Cerebellar cortex (tissue), 1 donor: ENCODE data around the gene ABCA5.

Experiments
- DNase-seq: peaks from one replicate; pipeline ENCODE4 v3.0.0-alpha.2; 2015; ENCODE audit warnings: low spot score

The ABCA5 gene, protein sequence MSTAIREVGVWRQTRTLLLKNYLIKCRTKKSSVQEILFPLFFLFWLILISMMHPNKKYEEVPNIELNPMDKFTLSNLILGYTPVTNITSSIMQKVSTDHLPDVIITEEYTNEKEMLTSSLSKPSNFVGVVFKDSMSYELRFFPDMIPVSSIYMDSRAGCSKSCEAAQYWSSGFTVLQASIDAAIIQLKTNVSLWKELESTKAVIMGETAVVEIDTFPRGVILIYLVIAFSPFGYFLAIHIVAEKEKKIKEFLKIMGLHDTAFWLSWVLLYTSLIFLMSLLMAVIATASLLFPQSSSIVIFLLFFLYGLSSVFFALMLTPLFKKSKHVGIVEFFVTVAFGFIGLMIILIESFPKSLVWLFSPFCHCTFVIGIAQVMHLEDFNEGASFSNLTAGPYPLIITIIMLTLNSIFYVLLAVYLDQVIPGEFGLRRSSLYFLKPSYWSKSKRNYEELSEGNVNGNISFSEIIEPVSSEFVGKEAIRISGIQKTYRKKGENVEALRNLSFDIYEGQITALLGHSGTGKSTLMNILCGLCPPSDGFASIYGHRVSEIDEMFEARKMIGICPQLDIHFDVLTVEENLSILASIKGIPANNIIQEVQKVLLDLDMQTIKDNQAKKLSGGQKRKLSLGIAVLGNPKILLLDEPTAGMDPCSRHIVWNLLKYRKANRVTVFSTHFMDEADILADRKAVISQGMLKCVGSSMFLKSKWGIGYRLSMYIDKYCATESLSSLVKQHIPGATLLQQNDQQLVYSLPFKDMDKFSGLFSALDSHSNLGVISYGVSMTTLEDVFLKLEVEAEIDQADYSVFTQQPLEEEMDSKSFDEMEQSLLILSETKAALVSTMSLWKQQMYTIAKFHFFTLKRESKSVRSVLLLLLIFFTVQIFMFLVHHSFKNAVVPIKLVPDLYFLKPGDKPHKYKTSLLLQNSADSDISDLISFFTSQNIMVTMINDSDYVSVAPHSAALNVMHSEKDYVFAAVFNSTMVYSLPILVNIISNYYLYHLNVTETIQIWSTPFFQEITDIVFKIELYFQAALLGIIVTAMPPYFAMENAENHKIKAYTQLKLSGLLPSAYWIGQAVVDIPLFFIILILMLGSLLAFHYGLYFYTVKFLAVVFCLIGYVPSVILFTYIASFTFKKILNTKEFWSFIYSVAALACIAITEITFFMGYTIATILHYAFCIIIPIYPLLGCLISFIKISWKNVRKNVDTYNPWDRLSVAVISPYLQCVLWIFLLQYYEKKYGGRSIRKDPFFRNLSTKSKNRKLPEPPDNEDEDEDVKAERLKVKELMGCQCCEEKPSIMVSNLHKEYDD (N-terminal part only)

DNA sequence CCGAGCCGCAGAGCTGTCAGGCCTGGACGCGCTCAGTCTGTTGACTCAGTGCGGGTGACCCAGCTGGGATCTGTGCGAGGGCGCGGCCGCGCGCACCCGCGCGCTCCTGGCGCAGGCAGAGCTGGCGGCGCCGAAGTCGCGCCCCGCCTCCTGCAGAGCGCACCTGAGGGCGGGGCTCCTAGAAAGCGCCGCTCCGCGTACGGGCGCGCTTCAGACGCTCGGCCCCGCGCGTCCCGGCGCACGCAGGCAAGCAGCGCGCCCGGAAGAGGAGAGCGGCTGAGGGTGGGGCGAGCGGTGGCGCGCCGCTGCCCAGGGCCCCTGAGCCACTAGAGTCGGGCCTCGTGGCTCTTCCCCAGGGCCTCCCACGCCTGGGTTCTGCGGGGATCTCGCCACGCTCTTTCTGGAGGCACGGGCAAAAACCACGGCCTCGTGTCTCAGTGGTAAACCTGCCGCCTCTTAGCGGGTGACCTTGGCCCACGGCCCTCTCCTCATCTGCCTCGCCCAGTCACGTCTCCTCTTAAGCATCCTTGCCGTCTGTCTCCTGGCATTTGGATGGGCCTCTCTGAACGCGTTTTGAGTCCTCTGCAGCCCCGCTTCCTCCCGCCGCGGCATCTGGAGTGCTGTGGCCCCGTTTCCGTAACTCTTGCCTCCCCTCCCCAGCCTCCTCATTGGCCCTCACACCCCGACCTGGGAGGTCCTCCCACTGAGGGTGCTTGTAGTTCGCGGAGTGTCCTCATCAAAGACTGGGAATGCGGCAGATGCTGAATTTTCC lies at the start of gene ABCA5:
TSS of gene ABCA5 (minus strand) at position 74 of the 772 bp plus-strand sequence. CDS start 12,718 bp downstream, outside the sequence.
- peak; percentile 90 for DNase-seq

DNA sequence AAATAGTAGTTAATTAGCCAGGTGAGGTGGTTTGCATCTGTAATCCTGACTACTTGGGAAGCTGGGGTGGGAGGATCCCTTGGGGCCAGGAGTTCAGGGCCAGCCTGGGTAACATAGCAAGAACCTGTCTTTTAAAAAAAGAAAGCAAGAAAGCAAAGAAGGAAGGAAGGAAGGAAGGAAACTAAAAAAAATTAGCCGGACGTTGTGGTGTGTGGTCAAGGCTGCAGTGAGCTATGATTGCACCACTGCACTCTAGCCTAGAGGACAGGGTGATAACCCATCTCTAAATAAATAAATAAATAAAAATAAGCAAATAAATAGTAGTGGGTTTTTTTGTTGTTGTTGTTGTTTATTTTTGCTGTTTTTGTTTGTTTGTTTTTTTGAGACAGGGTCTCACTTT lies 48.3 kb upstream of the ABCA5 start:
- DNase-seq, result no peak

DNA sequence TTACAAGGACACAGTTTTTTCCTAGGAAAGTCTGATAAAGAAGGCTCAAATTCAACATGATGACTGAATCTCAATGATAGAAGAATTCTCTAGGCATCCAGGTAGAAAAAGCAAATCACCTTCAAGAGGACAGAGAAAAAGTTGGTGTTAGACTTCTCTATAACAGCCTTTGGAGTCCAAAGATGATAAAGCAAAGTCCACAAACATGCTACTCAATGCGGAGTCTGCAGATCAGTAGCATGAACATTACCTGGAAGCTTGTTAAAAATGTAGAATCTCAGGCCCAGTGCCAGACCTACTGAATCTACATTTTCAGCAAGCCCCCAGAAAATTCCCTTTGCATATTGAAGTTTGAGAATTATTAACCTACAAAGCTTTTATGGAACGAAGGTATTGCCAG lies 46.1 kb upstream of the ABCA5 start:
- DNase-seq, result no peak

DNA sequence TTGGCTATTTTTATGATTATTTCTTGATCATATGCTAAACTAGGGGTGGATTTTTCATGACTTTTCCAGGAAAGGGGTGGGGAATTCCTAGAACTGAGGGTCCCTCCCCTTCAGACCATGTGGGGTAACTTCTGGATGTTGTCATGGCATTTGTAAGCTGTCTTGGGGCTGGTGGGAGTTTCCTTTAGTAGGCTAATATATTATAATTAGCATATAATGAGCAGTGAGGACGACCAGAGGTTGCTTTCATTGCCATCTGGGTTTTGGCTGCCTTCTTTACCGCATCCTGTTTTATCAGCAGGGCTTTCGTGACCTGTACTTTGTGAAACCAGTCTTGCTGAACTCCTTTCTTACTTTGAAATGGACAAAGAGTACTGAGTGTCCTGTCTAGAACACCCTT lies 40.4 kb upstream of the ABCA5 start:
- DNase-seq, result no peak

DNA sequence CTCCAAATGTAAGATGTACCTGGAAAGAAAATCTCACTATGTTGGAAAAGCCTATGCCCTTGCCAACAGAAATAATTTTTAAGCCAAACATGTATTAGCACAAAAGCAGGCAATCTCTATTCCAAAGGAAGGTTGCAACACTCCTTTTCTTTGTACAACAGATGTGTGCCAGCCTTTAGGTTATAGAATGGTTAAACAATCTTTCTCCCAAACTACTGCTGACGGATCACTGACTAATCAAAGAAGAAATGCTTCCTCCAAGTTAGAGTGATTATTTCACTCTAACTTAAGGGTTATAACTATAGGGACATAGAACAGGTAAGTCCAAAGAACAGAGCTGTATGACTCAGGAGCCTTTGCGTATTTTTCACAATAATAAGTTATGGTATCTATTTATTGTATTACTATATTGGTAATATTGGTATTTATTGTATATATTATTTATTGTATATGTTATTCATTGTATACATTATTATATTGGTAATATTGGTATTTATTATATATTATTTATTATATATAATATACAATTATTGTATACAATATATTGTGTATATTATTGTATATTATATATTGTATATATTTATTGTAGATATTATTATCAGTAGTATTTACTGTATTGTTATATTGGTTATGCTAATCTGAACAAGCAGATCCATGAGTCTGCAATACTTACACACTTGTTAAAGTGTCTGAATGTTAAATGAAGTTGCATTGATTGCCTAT lies 36.7 kb upstream of the ABCA5 start:
- DNase-seq, result no peak

DNA sequence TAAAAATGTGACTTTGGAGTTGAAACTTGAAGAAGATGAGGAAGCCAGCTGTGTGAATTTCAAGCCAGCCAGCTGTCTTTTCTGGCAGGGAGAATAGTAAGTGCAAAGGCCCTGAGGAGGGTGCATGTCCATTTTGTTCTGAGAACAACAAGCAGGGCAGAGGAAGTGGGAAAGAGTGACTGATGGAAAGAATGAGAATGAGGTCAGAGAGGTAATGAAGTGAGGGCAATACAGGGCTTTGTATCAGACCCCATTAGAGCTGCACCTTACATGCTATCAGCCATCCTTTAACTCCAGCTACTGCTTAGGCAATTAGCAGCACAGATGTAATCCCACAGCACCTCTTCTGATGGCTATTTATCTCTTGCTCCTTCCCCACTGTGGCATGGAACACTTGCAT lies 34.2 kb upstream of the ABCA5 start:
- no peak for DNase-seq

DNA sequence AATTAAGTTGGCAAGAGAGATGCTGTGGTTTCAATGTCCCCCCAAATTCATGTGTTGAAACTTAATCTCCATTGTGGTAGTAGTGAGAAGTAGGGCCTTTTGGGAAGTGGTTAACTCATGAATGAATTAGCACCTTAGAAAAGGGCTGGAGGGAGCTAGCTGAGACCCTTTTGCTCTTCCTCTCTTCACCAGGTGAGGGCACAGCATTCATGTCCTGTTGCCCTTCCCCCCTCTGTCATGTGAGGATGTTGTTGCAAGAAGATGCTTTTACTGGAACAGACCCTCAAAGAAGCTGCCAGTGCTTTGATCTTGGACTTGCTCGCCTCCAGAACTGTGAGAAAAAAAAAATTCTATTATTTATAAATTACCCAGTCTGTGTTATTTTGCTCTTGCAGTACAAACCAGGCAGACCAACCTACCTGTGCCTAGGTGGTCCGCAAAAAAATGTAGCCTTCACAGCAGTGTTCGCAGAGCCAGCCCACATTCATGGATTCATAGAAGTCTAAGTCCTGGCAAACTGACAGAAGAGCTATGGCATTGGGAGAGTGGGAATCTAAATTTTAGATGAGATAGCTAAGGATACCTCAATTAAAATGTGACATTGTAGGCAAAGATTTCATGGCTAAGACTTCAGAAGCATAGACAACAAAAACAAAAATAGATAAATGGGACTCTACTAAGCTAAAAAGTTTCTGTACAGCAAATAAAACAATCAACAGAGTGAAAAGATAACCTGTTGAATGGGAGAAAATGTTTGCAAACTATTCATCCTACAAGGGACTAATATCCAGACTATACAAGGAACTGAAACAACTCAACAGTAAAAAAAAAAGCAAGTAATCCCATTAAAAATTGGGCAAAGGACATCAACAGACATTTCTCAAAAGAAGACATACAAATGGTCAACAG lies 32.0 kb upstream of the ABCA5 start:
- peak; percentile 21 for DNase-seq

DNA sequence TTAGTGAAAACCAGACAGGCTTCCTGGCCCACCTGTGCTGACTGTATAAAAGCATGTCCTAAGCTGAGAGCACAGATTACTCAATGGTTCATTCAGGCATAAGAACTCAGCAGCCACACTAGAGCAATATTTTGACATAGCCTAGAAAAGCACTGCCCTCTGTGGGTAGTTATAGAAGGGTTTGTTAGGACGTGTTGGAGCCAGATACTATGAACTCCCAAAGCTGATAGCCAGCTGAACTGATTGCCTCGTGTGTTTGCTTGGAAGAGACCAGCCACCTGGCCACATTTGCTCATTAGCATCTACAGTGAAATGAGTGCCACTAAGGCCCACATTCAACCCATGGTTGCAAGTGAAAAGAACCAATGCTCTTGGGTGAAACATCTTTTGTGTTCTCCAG lies 30.8 kb upstream of the ABCA5 start:
- DNase-seq, result peak; percentile 24

DNA sequence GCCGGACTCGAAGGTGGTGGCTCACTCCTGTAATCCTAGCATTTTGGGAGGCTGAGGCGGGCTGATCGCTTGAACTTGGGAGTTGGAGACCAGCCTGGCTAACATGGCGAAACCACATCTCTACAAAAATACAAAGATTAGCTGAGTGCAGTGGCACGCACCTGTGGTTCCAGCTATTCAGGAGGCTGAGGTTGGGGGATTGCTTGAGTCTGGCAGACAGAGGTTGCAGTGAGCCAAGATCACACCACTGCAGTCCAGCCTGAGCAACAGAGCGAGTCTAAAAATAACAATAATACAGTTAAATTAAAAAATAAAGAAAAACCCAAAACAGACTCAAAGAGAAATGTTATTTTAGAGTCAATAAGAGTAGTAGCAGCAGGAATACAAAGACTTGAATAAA lies 29.7 kb upstream of the ABCA5 start:
- DNase-seq, result no peak

DNA sequence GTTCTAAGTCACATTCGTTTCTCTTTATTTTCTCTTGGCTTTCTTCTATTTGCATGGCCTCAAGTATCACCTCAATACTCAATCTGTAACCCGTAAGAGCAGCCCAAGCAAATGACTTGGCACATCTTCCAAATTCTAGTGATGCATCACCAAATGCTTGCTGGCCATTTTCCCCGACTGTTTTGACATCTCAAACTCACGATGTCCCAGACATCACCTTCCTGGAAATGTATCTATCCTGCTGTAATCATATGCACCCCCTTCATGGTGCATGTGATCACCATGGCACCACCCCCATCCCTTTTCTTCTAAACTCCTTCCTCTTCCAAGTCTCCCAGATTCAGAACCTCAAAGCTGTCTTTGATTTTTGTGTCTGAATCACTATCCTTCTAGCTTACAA lies 24.0 kb upstream of the ABCA5 start:
- DNase-seq, result no peak

DNA sequence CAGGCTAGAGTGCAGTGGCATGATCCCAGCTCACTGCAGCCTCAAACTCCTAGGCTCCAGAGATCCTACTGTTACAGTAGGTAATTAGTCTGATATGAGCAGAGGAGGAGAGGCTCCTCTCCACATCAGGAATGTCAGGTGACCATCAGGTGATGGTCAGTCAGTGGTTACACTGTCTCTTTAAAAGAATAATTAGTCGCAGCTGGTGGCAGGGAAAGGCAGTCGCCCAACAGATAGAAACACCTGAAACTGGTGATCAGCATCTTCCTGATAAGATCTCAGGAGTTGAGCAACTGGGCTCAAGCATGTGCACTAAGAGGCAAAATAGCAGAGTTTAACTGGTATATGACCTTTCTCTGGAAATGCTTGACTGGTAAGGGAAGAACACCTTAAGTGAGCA lies 21.5 kb upstream of the ABCA5 start:
- DNase-seq, result no peak

DNA sequence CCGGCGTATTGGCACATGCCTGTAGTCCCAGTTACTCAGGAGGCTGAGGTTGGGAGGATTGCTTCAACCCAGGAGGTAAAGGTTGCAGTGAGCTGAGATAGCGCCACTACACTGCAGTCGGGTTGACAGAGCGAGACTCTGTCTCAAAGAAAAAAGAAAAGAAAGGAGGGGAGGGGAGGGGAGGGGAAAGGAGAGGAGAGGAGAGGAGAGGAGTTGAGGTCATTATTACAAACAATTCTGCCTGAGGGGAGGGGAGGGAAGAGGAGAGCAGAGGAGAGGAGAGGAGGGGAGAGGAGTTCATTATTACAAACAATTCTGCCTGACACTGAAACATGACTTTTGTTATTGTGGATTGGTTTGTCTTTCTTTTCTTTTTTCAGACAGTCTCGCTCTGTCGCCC lies 19.8 kb upstream of the ABCA5 start:
- no peak for DNase-seq

DNA sequence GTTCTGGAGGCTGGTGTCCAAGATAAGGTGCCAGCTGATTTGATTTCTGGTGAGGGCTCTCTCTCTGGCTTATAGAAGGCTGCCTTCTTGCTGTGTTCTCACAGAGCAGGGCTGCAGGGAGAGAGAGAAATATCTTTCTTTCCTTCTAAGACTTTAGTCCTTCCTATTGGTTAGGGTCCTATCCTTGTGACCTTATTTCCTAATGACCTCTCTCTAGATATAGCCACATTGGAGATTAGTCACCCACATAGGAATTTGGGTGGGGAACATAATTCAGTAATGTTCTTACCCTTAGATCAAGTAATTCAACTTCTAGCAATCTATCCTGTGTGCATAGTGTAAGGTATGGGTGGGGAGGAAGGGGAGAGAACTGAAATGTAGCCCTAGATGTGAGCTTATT lies 18.0 kb upstream of the ABCA5 start:
- no peak for DNase-seq

DNA sequence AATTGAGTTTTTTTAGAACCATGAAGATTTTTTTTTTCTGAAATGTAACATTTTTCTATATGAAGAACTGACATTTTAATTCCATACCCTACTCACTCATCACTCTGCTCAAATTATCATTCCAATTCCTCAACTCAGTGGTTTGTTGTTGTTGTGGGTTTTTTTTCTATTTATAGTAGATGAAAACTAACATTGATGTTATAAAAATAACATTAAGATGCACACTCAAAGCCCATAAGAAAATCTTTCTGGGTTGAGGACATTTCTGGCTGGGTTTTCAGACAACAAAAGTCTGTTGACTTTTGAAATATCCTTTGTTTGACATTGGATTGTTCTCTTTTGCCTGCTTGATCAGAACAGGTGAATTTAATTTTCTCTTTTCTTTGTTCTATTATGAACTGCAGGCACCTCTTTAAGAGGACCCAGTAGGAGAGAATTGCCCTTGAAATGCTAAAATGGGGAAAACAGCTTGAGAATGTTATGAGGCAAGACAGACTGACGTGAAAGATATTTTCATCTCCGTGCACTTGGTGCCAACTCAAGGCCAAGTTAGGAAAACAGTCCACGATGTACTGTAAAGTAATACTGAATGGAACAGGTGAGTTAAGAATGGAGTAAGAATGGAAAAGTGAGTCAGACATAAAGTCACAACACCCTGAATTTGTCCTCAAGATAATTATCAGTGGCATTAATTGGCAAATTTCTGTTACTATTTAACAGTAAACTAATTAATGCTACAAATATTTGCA lies 16.1 kb upstream of the ABCA5 start:
- no peak for DNase-seq

DNA sequence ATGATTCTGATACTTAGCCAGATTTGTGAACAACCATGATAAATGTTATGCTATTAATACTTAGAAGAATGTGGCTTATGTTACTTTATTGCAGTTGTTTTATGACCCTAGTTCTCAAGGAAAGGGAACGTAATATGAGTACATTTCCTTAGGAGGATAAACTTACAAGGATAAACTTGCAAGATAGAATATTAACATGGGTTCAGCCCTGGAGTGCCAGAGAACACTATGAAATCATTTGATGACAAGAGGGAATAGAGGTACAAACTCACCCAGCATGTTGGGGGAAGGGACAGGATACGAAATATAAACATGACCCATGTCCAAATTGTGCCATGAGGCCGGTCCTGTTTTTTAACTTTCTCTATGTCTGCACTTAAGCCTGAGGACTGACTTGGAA lies 13.0 kb upstream of the ABCA5 start:
- DNase-seq, result no peak

DNA sequence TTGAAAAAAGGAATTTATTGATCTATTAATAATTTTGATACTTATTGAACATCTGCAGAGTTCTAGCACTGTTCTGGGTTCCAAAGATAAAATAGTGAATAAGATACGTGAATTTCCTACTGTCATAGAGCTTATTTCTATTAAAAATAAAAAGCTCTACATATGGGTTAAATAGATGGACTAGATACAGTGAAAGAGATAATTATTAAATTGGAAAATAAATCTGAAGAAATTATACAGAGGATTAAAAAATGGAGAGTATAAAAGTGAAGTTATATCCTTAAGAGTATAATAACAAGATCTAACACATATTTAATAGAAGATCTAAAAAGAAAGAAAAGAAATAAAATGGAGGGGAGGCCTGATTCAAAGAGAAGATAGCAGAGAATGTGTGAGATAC lies 10.1 kb upstream of the ABCA5 start:
- DNase-seq, result no peak

DNA sequence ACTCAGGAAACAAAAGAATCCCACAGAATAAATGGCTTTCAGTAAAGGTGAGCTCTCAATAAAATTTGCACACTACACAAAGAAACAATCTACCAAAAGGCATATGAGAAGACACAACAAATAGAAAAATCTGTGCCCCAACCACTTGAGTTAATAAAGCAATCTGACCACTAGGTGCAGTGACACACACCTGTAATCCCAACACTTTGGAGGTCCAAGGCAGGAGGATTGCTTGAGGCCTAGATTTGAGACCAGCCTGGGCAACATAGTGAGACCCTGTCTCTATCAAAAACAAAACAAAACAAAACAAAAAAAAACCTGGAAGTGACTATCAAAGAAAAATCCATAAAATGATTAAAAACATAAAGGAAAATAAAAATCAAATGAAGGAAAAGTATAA lies 9.6 kb upstream of the ABCA5 start:
- DNase-seq, result no peak

DNA sequence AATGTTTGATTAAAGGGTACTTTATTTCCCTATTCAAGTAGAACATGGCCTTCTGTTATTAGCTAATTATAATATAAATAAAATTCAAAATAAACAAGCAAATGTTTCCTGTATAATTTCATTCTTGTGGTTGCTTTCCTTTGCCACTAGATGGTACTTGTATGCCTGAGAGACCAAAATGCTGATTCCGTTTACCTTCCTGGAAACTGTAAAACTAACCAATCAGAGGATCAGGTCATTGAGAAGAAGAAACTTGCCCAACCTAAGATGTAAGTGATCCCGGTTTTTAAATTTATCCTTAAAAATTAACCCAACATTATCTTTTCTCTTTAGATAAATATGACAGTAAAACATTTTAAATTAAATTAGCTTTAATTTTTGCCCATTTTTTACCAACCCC lies 8.1 kb upstream of the ABCA5 start:
- no peak for DNase-seq

DNA sequence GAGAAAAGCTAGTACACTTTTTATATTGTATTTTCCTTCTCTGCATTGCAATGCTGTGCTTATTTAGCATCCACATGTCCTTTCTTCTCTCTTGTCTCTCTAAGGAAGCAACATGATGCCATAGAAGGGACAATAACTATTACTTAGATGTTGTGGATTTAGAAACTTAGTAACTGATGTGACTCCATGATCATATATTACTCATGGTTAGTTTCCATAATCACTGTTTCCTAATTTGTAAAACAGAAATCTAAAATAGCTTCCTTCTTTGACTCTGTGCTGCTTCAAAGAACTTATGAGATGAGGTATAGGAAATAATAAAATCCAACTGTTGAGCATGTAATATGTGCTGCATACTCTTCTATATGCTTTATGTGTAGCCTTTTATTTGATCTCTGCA lies 6.6 kb upstream of the ABCA5 start:
- DNase-seq, result no peak
